Upper lobe of left lung (tissue), 6 donors: ENCODE data around the gene AGBL4. TPM values are rescaled to one million over a fixed set of nuclear protein-coding genes. Genes with fewer than 3 reads are reported as not detected.

Source experiments
- ATAC-seq, 2 donors: fragments of 200-7000 bp; cut with Tn5 transposase; one replicate each; pipeline ENCODE4 v1.9.1; 2022; ENCODE audit warnings: mild to moderate bottlenecking in 2 of 2, moderate library complexity in 2 of 2; ENCODE audit not compliant: low FRiP score in 2 of 2
- DNase-seq, 2 donors: peaks; one replicate each; pipeline ENCODE4 v3.0.0-alpha.2; 2019 to 2020
- H3K27ac ChIP-seq, 4 donors: fragments of 200-600 bp; sonication (generic); one replicate each; pipeline ENCODE4 v1.5.1; 2016 to 2019
- H3K27me3 ChIP-seq, 4 donors: fragments of 200-600 bp; sonication (generic); one replicate each; pipeline ENCODE4 v1.5.1; 2017 to 2019
- H3K36me3 ChIP-seq, 4 donors: fragments of 200-600 bp; sonication (generic); one replicate each; pipeline ENCODE4 v1.5.1; 2016 to 2019
- H3K4me1 ChIP-seq, 4 donors: fragments of 200-600 bp; sonication (generic); one replicate each; pipeline ENCODE4 v1.5.1; 2018 to 2019
- H3K4me3 ChIP-seq, 4 donors: fragments of 200-600 bp; sonication (generic); one replicate each; pipeline ENCODE4 v1.5.1; 2017 to 2019; ENCODE audit warnings: mild to moderate bottlenecking in 2 of 4, moderate library complexity in 1 of 4
- H3K9me3 ChIP-seq, 4 donors: fragments of 200-600 bp; sonication (generic); one replicate each; pipeline ENCODE4 v1.5.1; 2018 to 2019
- CTCF ChIP-seq, 6 experiments: fragments of 450-650 bp in 4 of 6; fragments of 200-600 bp in 2 of 6; sonication (generic) in 2 of 6; IDR thresholded peaks; one replicate each; pipeline ENCODE4 v1.5.1; 2016 to 2019; ENCODE audit warnings: antibody characterized with exemption in 6 of 6
- EP300 ChIP-seq, 4 donors: sonication (generic); formaldehyde crosslinking; IDR thresholded peaks; one replicate each; pipeline ENCODE4 v1.5.1; 2017; ENCODE audit warnings: antibody characterized with exemption in 4 of 4, control low read depth in 2 of 4
- POLR2A ChIP-seq, 4 donors: fragments of 450-650 bp; IDR thresholded peaks; one replicate each; pipeline ENCODE4 v1.5.1; 2016 to 2017; ENCODE audit warnings: antibody characterized with exemption in 4 of 4, mild to moderate bottlenecking in 2 of 4
- POLR2AphosphoS5 ChIP-seq, 2 donors: sonication (generic); formaldehyde crosslinking; IDR thresholded peaks; one replicate each; pipeline ENCODE4 v1.5.1; 2017; ENCODE audit warnings: antibody characterized with exemption in 2 of 2
- WGBS, 2 donors: methylation state at CpG; one replicate each; pipeline ENCODE4 v1.1.5; 2017 to 2018; 5-methylcytosine and 5-hydroxymethylcytosine counted together
- total RNA-seq, 6 donors: library from RNA; depleted of rRNA in 4 of 6; stranded (reverse); fragments of >200 nt in 4 of 6; gene quantifications; one replicate each; pipeline versions ENCODE4 v1.1.0 to v1.2.1, GENCODE V29; 2016 to 2021
- donor health status: DM: no; HTN: no; CAD: no; lungs with moderate emphysema.
- donor health status: DM: no; HTN: yes; CAD: no; lungs with severe emphysema.

The AGBL4 gene
- total RNA-seq, 6 donors from 2014 or later = 0.57 to 10.5 (median 1.5) TPM

- no peaks in the 10 kb centered on the region for H3K27me3 ChIP-seq
- DNase-seq (no peak), ATAC-seq (no peak)
- H3K9me3 ChIP-seq = peaks cover 0 to 14% (median 0%) of the 10 kb centered on the region in 4 donors
- no peaks in the 10 kb centered on the region for H3K4me1 ChIP-seq
- no peak overlapping the region for H3K4me3 ChIP-seq
- no peak overlapping the region for H3K27ac ChIP-seq
- TF ChIP-seq EP300 (IDR thresholded peaks at IDR 0.05) = no peak
- TF ChIP-seq CTCF (IDR thresholded peaks at IDR 0.05) = no peak
- TF ChIP-seq POLR2A (IDR thresholded peaks at IDR 0.05) = no peak
- TF ChIP-seq POLR2AphosphoS5 (IDR thresholded peaks at IDR 0.05) = no peak
- H3K36me3 ChIP-seq = no peaks in the 10 kb centered on the region
Observed at GRCh38 chr1:49199564-49199963, 824.2 kb downstream of the AGBL4 start.

- no peak overlapping the region for H3K27ac ChIP-seq
Observed at GRCh38 chr1:49197081-49197480, 826.7 kb downstream of the AGBL4 start.

GRCh38 chr1:49190138-49190537, 833.6 kb downstream of the AGBL4 start:
- no peak for TF ChIP-seq EP300 (IDR thresholded peaks at IDR 0.05)
- no peak for TF ChIP-seq CTCF (IDR thresholded peaks at IDR 0.05)
- TF ChIP-seq POLR2AphosphoS5 (IDR thresholded peaks at IDR 0.05) = no peak
- TF ChIP-seq POLR2A (IDR thresholded peaks at IDR 0.05) = no peak
- ATAC-seq (no peak), DNase-seq (no peak)
- H3K27ac ChIP-seq = no peak overlapping the region
- no peaks in the 10 kb centered on the region for H3K36me3 ChIP-seq
- no peaks in the 10 kb centered on the region for H3K4me1 ChIP-seq
- no peaks in the 10 kb centered on the region for H3K27me3 ChIP-seq
- 80 to 88% methylated on average over 1 of the region's 1 CpG for WGBS, 2 donors
- H3K4me3 ChIP-seq = no peak overlapping the region
- H3K9me3 ChIP-seq = no peaks in the 10 kb centered on the region

More at GRCh38 chr1:49197081-49197480, 826.7 kb downstream of the AGBL4 start:
- TF ChIP-seq CTCF (IDR thresholded peaks at IDR 0.05) (no peak), POLR2A (IDR thresholded peaks at IDR 0.05) (no peak), POLR2AphosphoS5 (IDR thresholded peaks at IDR 0.05) (no peak)
- Histone ChIP-seq H3K4me1 (no peaks in the 10 kb centered on the region), H3K36me3 (no peaks in the 10 kb centered on the region), H3K4me3 (no peak overlapping the region), H3K9me3 (peaks cover 0 to 8% (median 0%) of the 10 kb centered on the region in 4 donors), H3K27me3 (no peaks in the 10 kb centered on the region)
- no peak for ATAC-seq
- WGBS, 2 donors = 85 to 89% methylated on average over 2 of the region's 2 CpGs
- no peak for DNase-seq

- DNase-seq (no peak), ATAC-seq (no peak)
- 86 to 88% methylated on average over 3 of the region's 3 CpGs for WGBS, 2 donors
- no peak overlapping the region for H3K27ac ChIP-seq
- no peaks in the 10 kb centered on the region for H3K36me3 ChIP-seq
- H3K9me3 ChIP-seq = no peaks in the 10 kb centered on the region
- no peaks in the 10 kb centered on the region for H3K27me3 ChIP-seq
- TF ChIP-seq EP300 (IDR thresholded peaks at IDR 0.05) (no peak), POLR2AphosphoS5 (IDR thresholded peaks at IDR 0.05) (no peak), CTCF (IDR thresholded peaks at IDR 0.05) (no peak), POLR2A (IDR thresholded peaks at IDR 0.05) (no peak)
- no peak overlapping the region for H3K4me3 ChIP-seq
- no peaks in the 10 kb centered on the region for H3K4me1 ChIP-seq
Observed at GRCh38 chr1:49187056-49187455, 836.7 kb downstream of the AGBL4 start.

- no peak for ATAC-seq
- H3K4me1 ChIP-seq = no peaks in the 10 kb centered on the region
- H3K9me3 ChIP-seq = no peaks in the 10 kb centered on the region
- no peaks in the 10 kb centered on the region for H3K27me3 ChIP-seq
- H3K36me3 ChIP-seq = no peaks in the 10 kb centered on the region
- H3K4me3 ChIP-seq = no peak overlapping the region
- H3K27ac ChIP-seq = no peak overlapping the region
- WGBS, 2 donors = 75 to 82% methylated on average over 4 of the region's 4 CpGs
- no peak for TF ChIP-seq EP300 (IDR thresholded peaks at IDR 0.05)
- no peak for TF ChIP-seq POLR2AphosphoS5 (IDR thresholded peaks at IDR 0.05)
- no peak for TF ChIP-seq CTCF (IDR thresholded peaks at IDR 0.05)
- no peak for TF ChIP-seq POLR2A (IDR thresholded peaks at IDR 0.05)
- DNase-seq = no peak
Observed at GRCh38 chr1:49185450-49185980, 838.2 kb downstream of the AGBL4 start.
